Measurements from ENCODE around the gene NEURL1B.

DNA sequence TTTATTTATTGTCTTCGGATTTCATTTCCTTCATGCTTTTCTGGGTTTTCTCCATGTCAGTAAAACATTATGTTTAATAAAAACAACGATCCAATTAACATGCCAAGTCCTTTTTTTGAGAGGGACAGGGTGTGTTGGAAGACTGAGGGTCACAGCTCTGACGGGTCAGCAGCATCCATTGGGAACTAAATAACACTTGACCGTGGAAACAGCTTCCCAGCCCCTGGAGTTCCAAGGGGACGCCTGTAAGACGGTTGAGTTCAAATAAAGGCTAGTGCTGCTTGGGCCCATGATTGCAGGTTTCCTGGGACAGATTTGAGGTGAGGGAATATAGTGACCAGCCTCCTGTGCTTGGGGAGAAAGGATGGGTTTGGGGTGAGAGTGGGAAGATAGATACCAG lies 30.4 kb upstream of the NEURL1B start:
- TF ChIP-seq CTCF (IDR thresholded peaks at IDR 0.05) (no peak), POLR2A (IDR thresholded peaks at IDR 0.05) (no peak)
